SK-N-SH treated with all-trans-retinoic acid at 6 μM for 48 hours (cell line): ENCODE measurements around the gene C16orf95.

Experiments
- BACH2 ChIP-seq: fragments of 250-450 bp; sonication (Bioruptor Pico); IDR thresholded peaks from 2 replicates; pipeline ENCODE4 v1.9.0; 2021; ENCODE audit warnings: mild to moderate bottlenecking, borderline replicate concordance
- CSDC2 ChIP-seq: fragments of 250-450 bp; sonication (Bioruptor Pico); IDR thresholded peaks from 2 replicates; pipeline ENCODE4 v1.5.0; 2020; ENCODE audit warnings: mild to moderate bottlenecking, moderate library complexity
- PPARA ChIP-seq: fragments of 250-450 bp; sonication (Bioruptor Pico); IDR thresholded peaks from 2 replicates; pipeline ENCODE4 v1.5.0; 2020; ENCODE audit warnings: mild to moderate bottlenecking, borderline replicate concordance
- TCF4 ChIP-seq: fragments of 250-450 bp; sonication (Bioruptor Pico); IDR thresholded peaks from 2 replicates; pipeline ENCODE4 v1.8.0; 2021; ENCODE audit warnings: mild to moderate bottlenecking, moderate library complexity, borderline replicate concordance
- TF ChIP-seq, protein P1 (sequence below): fragments of 250-450 bp; sonication (Bioruptor Pico); IDR thresholded peaks from 2 replicates; pipeline ENCODE4 v1.5.1; 2020; ENCODE audit warnings: low read depth, mild to moderate bottlenecking, moderate library complexity

DNA sequence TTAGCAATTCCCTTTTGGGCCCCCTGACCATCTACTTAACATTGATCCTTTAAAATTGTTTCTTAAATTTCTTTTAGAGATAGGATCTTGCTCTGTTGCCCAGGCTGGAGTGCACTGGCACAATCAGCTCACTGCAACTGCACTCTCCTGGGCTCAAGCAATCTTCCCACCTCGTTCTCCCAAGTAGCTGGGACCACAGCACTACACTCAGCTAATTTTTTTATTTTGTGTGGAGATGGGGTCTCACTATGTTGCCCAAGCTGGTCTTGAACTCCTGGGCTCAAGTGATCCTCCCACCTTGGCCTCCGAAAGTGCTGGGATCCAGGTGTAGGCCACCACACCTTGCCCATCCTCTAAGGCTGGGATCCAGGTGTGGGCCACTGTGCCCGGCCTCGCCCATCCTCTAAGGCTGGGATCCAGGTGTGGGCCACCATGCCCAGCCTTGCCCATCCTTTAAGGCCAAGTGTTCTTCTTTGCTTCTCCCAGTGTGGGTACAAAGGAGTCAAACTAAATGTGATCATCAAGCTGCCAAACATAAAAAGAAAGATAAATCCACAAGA lies 13.2 kb downstream of the C16orf95 start:
- TF ChIP-seq PPARA (CRISPR knock-in tag) (no peak), CSDC2 (CRISPR knock-in tag) (no peak), TCF4 (CRISPR knock-in tag) (no peak), BACH2 (no peak)
- TF ChIP-seq, protein P1, sequence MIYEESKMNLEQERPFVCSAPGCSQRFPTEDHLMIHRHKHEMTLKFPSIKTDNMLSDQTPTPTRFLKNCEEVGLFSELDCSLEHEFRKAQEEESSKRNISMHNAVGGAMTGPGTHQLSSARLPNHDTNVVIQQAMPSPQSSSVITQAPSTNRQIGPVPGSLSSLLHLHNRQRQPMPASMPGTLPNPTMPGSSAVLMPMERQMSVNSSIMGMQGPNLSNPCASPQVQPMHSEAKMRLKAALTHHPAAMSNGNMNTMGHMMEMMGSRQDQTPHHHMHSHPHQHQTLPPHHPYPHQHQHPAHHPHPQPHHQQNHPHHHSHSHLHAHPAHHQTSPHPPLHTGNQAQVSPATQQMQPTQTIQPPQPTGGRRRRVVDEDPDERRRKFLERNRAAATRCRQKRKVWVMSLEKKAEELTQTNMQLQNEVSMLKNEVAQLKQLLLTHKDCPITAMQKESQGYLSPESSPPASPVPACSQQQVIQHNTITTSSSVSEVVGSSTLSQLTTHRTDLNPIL (CRISPR knock-in tag) = no peak
